K562 (cell line): ENCODE results near the gene GTF3C4. TPM values are rescaled to one million over a fixed set of nuclear protein-coding genes. Genes with fewer than 3 reads are reported as not detected.

Source experiments
- ATAC-seq: fragments of 200-7000 bp; cut with Tn5 transposase; 3 replicates; pipeline ENCODE4 v1.9.1; 2020; ENCODE audit warnings: moderate library complexity
- BruUV-seq: library from RNA; stranded (reverse); fragments of 400-500 nt; replicated peaks from 2 replicates; lab custom pipeline; 2021; lab: Mats Ljungman, UMichigan
- CTCF ChIA-PET: fragments of 300-600 bp; formaldehyde crosslinking; extraction: SDS; loops from one replicate; lab custom pipeline; 2021; ENCODE audit warnings: low intra/inter-chr PET ratio; lab: Yijun Ruan, JAX
- POLR2A ChIA-PET: fragments of 300-600, 350-650 bp; sonication (Branson Sonifier 250); formaldehyde crosslinking; extraction: SDS; loops from one replicate; lab custom pipeline; 2021; ENCODE audit warnings: antibody characterized with exemption, inconsistent platforms; lab: Yijun Ruan, JAX
- DNase-seq, 4 experiments: peaks; one replicate each; pipeline versions ENCODE4 v3.0.0 to v3.0.0-alpha.2; 2011 to 2018; ENCODE audit warnings: low spot score in 3 of 4, mixed read lengths in 3 of 4; ENCODE audit errors: extremely low read depth in 1 of 4
- FAIRE-seq: peaks from 2 replicates; lab custom pipeline; 2011; peaks lifted over from hg19 to GRCh38; lab: Jason Lieb, UNC
- H2AFZ ChIP-seq: 2 replicates; pipeline ENCODE4 v1.6.0; 2011; ENCODE audit warnings: low read depth, low read length, control low read depth, inconsistent platforms
- H3K27ac ChIP-seq: fragments of 200-600 bp; 3 replicates; pipeline ENCODE4 v1.8.0; 2011; ENCODE audit warnings: low read depth, mild to moderate bottlenecking, control low read depth, inconsistent platforms, low read length, moderate library complexity, mixed read lengths; ENCODE audit errors: extremely low read depth
- H3K27me3 ChIP-seq, 2 experiments: fragments of 300-600 bp in 1 of 2; 2 replicates in 1 of 2; 3 replicates in 1 of 2; pipeline versions ENCODE4 v1.6.0 to v1.8.0; 2011; ENCODE audit warnings: inconsistent platforms in 2 of 2, low read length in 2 of 2, mild to moderate bottlenecking in 1 of 2, mixed read lengths in 1 of 2, moderate library complexity in 1 of 2; ENCODE audit not compliant: control insufficient read depth in 2 of 2, insufficient read depth in 2 of 2
- H3K36me3 ChIP-seq: fragments of 300-600 bp; 3 replicates; pipeline ENCODE4 v1.8.0; 2011; ENCODE audit warnings: mild to moderate bottlenecking, low read length, inconsistent platforms; ENCODE audit not compliant: control insufficient read depth, insufficient read depth
- H3K4me1 ChIP-seq, 2 experiments: fragments of 200-600 bp in 1 of 2; replicated peaks in 1 of 2; 2 replicates in 1 of 2; 3 replicates in 1 of 2; pipeline versions ENCODE4 v1.5.1 to v1.8.0; 2011; ENCODE audit warnings: inconsistent platforms in 2 of 2, low read length in 2 of 2, mild to moderate bottlenecking in 1 of 2, mixed read lengths in 1 of 2, moderate library complexity in 1 of 2; ENCODE audit not compliant: control insufficient read depth in 2 of 2, insufficient read depth in 2 of 2
- H3K4me2 ChIP-seq: 2 replicates; pipeline ENCODE4 v1.6.1; 2011; ENCODE audit warnings: low read length, control low read depth, inconsistent platforms, mixed read lengths; ENCODE audit not compliant: insufficient read depth
- H3K4me3 ChIP-seq: fragments of 200-600 bp; sonication (generic), shearing (Covaris generic); 2 replicates; pipeline ENCODE4 v1.5.1; 2016; ENCODE audit warnings: control low read depth, inconsistent platforms
- H3K79me2 ChIP-seq: fragments of 200-600 bp; 3 replicates; pipeline ENCODE4 v1.8.0; 2011; ENCODE audit warnings: low read length, inconsistent platforms; ENCODE audit not compliant: control insufficient read depth, insufficient read depth
- H3K9ac ChIP-seq, 2 experiments: 2 replicates each; pipeline versions ENCODE4 v1.6.0 to v1.6.1; 2011; ENCODE audit warnings: low read depth in 2 of 2, low read length in 2 of 2, control low read depth in 1 of 2, inconsistent platforms in 1 of 2, mild to moderate bottlenecking in 1 of 2, mixed read lengths in 1 of 2; ENCODE audit not compliant: insufficient read depth in 1 of 2
- H3K9me1 ChIP-seq: one replicate; pipeline ENCODE4 v1.6.0; 2011; ENCODE audit warnings: inconsistent platforms, mild to moderate bottlenecking, low read length, moderate library complexity; ENCODE audit not compliant: control insufficient read depth, insufficient read depth
- H3K9me3 ChIP-seq: replicated peaks from 2 replicates; pipeline ENCODE4 v1.5.1; 2011; ENCODE audit warnings: low read depth, low read length, inconsistent platforms; ENCODE audit not compliant: control insufficient read depth, insufficient read depth
- H4K20me1 ChIP-seq: replicated peaks from 2 replicates; pipeline ENCODE4 v1.6.1; 2011; ENCODE audit warnings: low read length, inconsistent platforms, mixed read lengths; ENCODE audit not compliant: control insufficient read depth, insufficient read depth
- C11orf30 ChIP-seq: fragments of 450-650 bp; IDR thresholded peaks from 2 replicates; pipeline ENCODE4 v1.6.1; 2016; ENCODE audit warnings: low read depth, mild to moderate bottlenecking
- ETV6 ChIP-seq, 3 experiments: fragments of 150-350 bp in 1 of 3; sonication (generic) in 1 of 3; formaldehyde crosslinking in 1 of 3; IDR thresholded peaks; 2 replicates each; pipeline versions ENCODE4 v1.6.1 to v1.8.0; 2014 to 2022; ENCODE audit warnings: borderline replicate concordance in 2 of 3, low read depth in 2 of 3, antibody characterized with exemption in 1 of 3, low read length in 1 of 3, mild to moderate bottlenecking in 1 of 3, missing genetic modification reagents in 1 of 3
- GTF2F1 ChIP-seq: IDR thresholded peaks from 2 replicates; pipeline ENCODE4 v1.6.1; 2011; ENCODE audit warnings: low read depth, low read length, improper control_type of control experiment
- HDAC2 ChIP-seq: fragments of 450-650 bp; IDR thresholded peaks from 2 replicates; pipeline ENCODE4 v1.6.1; 2016; ENCODE audit warnings: mild to moderate bottlenecking
- JUND ChIP-seq, 2 experiments: IDR thresholded peaks; 2 replicates in 1 of 2; 3 replicates in 1 of 2; pipeline ENCODE4 v1.6.1; 2011; ENCODE audit warnings: borderline replicate concordance in 2 of 2, low read depth in 2 of 2, low read length in 2 of 2, improper control_type of control experiment in 1 of 2, missing biosample characterization in 1 of 2, missing genetic modification characterization in 1 of 2, missing genetic modification reagents in 1 of 2
- MAFG ChIP-seq: fragments of 450-650 bp; conservative IDR thresholded peaks from 2 replicates; pipeline ENCODE4 v1.6.1; 2016; ENCODE audit warnings: missing genetic modification characterization, missing compliant biosample characterization
- MTA1 ChIP-seq: fragments of 450-650 bp; IDR thresholded peaks from 2 replicates; pipeline ENCODE4 v1.6.1; 2017; ENCODE audit warnings: borderline replicate concordance
- PYGO2 ChIP-seq: fragments of 450-650 bp; IDR thresholded peaks from 2 replicates; pipeline ENCODE4 v1.6.1; 2016; ENCODE audit warnings: mild to moderate bottlenecking, missing genetic modification characterization, moderate library complexity, missing compliant biosample characterization
- RB1 ChIP-seq: fragments of 450-650 bp; IDR thresholded peaks from 2 replicates; pipeline ENCODE4 v1.6.1; 2017; ENCODE audit warnings: low read depth, mild to moderate bottlenecking
- SMARCA4 ChIP-seq: fragments of 450-650 bp; IDR thresholded peaks from 2 replicates; pipeline ENCODE4 v1.6.1; 2016
- STAT5B ChIP-seq: fragments of 250-450 bp; sonication (Bioruptor Pico); IDR thresholded peaks from 2 replicates; pipeline ENCODE4 v1.8.0; 2021; ENCODE audit warnings: mild to moderate bottlenecking, inconsistent platforms
- ZBTB1 ChIP-seq: sonication (generic); formaldehyde crosslinking; IDR thresholded peaks from 2 replicates; pipeline ENCODE4 v1.8.1; 2023; ENCODE audit warnings: missing genetic modification reagents, low read depth, mild to moderate bottlenecking, borderline replicate concordance
- ZNF316 ChIP-seq: fragments of 450-650 bp; IDR thresholded peaks from 2 replicates; pipeline ENCODE4 v1.6.1; 2016
- ZNF384 ChIP-seq: IDR thresholded peaks from 2 replicates; pipeline ENCODE4 v1.6.1; 2012; ENCODE audit warnings: low read depth, low read length, improper control_type of control experiment
- ZNF586 ChIP-seq: fragments of 450-650 bp; formaldehyde crosslinking; conservative IDR thresholded peaks from 2 replicates; pipeline ENCODE4 v1.4.0; 2020; ENCODE audit warnings: mild to moderate bottlenecking, moderate library complexity
- WGBS: fragments of 100-300 bp; shearing (Covaris generic); methylation state at CpG from one replicate; pipeline ENCODE4 v1.1.6; 2016; ENCODE audit warnings: low coverage, mixed read lengths; ENCODE audit not compliant: insufficient coverage; ENCODE audit errors: missing lambda C conversion rate; 5-methylcytosine and 5-hydroxymethylcytosine counted together
- in situ Hi-C: fragments of 300-500 bp; cut with MboI; formaldehyde crosslinking; loops from 4 replicates; pipeline ENCODE4 v1.15.0; 2018; ENCODE audit warnings: inconsistent platforms, mixed read lengths
- intact Hi-C: fragments of 100-400 bp; cut with micrococcal nuclease; formaldehyde crosslinking; loops from 2 replicates; pipeline ENCODE4 v1.14.2; 2022
- polyA plus RNA-seq, 8 experiments: library from polyadenylated mRNA; depleted of rRNA in 4 of 8; stranded (reverse) in 5 of 8; unstranded in 3 of 8; fragments of >200 nt; fragmentation: Nextera tagmentation in 2 of 8; fragmentation: Illumina TruSeq in 1 of 8; extraction: Ambion mirVana in 2 of 8; extraction: Trizol in 1 of 8; gene quantifications; 2 replicates each; pipeline versions ENCODE4 v1.2.1 to v1.2.3, GENCODE V29; 2011 to 2014; ENCODE audit warnings: inconsistent platforms in 1 of 8, missing spikeins in 1 of 8
- total RNA-seq, 7 experiments: library from RNA; depleted of rRNA in 6 of 7; stranded (reverse); fragments of >200 nt in 6 of 7; fragmentation: Illumina TruSeq in 2 of 7; extraction: Trizol in 2 of 7; gene quantifications; 2 replicates each; pipeline versions ENCODE4 v1.2.1 to v1.2.3, GENCODE V29; 2011 to 2021; ENCODE audit warnings: low replicate concordance in 1 of 7
- TF ChIP-seq, protein P1 (sequence below): fragments of 250-450 bp; sonication (Bioruptor Pico); IDR thresholded peaks from 2 replicates; pipeline ENCODE4 v1.8.0; 2021; ENCODE audit warnings: borderline replicate concordance, mild to moderate bottlenecking, moderate library complexity; ENCODE audit not compliant: poor library complexity, severe bottlenecking
- TF ChIP-seq, protein P2 (sequence below): fragments of 250-450 bp; sonication (Bioruptor Pico); IDR thresholded peaks from 2 replicates; pipeline ENCODE4 v1.4.0; 2020
- TF ChIP-seq, protein P3 (sequence below): fragments of 250-450 bp; sonication (Bioruptor Pico); IDR thresholded peaks from 2 replicates; pipeline ENCODE4 v1.8.0; 2021; ENCODE audit warnings: moderate library complexity, mild to moderate bottlenecking, inconsistent platforms

Gene GTF3C4
- total and polyA plus RNA-seq, 9 of the 15 experiments (the other 6 are each of a cell fraction or from before 2014, with no cell fraction given): 3.9 to 20.0 (median 12.2) TPM

DNA sequence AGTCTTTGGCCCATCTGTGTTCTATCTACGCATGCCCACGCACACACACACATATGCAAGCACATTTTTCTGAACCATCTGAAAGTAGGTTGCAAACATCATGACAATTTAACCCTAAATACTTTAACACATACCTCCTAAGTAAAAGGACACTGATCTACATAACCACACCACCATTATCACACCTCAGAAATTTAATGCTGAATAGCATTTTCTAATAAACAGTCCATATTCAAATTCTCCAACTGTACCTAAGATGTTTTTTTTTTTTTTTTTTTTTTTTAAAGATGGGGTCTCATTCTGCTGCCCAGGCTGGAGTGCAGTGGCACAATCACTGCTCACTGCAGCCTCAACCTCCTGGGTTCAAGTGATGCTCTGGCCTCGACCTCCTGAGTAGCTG is 35.9 kb upstream of the GTF3C4 start:
- no TSS peak for BruUV-seq
- intact Hi-C loops: no loop called here
- no peak for ATAC-seq
- no peak for TF ChIP-seq JUND (IDR thresholded peaks at IDR 0.05; ENCODE audit: borderline replicate concordance, low read depth, low read length)
- TF ChIP-seq JUND (tag; IDR thresholded peaks at IDR 0.05; ENCODE audit: borderline replicate concordance, low read depth, low read length): no peak
- TF ChIP-seq MAFG (tag): peak; percentile 50
- TF ChIP-seq, protein P1, sequence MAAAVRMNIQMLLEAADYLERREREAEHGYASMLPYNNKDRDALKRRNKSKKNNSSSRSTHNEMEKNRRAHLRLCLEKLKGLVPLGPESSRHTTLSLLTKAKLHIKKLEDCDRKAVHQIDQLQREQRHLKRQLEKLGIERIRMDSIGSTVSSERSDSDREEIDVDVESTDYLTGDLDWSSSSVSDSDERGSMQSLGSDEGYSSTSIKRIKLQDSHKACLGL: no peak
- TF ChIP-seq ZNF316: peak; percentile 82
- TF ChIP-seq, protein P2, sequence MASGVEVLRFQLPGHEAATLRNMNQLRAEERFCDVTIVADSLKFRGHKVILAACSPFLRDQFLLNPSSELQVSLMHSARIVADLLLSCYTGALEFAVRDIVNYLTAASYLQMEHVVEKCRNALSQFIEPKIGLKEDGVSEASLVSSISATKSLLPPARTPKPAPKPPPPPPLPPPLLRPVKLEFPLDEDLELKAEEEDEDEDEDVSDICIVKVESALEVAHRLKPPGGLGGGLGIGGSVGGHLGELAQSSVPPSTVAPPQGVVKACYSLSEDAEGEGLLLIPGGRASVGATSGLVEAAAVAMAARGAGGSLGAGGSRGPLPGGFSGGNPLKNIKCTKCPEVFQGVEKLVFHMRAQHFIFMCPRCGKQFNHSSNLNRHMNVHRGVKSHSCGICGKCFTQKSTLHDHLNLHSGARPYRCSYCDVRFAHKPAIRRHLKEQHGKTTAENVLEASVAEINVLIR (CRISPR knock-in tag): no peak
- TF ChIP-seq, protein P3, sequence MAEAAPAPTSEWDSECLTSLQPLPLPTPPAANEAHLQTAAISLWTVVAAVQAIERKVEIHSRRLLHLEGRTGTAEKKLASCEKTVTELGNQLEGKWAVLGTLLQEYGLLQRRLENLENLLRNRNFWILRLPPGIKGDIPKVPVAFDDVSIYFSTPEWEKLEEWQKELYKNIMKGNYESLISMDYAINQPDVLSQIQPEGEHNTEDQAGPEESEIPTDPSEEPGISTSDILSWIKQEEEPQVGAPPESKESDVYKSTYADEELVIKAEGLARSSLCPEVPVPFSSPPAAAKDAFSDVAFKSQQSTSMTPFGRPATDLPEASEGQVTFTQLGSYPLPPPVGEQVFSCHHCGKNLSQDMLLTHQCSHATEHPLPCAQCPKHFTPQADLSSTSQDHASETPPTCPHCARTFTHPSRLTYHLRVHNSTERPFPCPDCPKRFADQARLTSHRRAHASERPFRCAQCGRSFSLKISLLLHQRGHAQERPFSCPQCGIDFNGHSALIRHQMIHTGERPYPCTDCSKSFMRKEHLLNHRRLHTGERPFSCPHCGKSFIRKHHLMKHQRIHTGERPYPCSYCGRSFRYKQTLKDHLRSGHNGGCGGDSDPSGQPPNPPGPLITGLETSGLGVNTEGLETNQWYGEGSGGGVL (CRISPR knock-in tag): no peak
- no peak for TF ChIP-seq ZBTB1 (CRISPR knock-in tag)
- no peak for TF ChIP-seq GTF2F1
- TF ChIP-seq STAT5B (CRISPR knock-in tag): no peak
- TF ChIP-seq PYGO2 (tag): no peak
- TF ChIP-seq ZNF586 (CRISPR knock-in tag): no peak
- TF ChIP-seq HDAC2: no peak
- no peak for TF ChIP-seq SMARCA4
- TF ChIP-seq MTA1: no peak
- no peak for TF ChIP-seq ETV6 (IDR thresholded peaks at IDR 0.05; ENCODE audit: borderline replicate concordance in 1 of 2, low read depth in 2 of 2, low read length in 1 of 2)
- TF ChIP-seq ETV6 (CRISPR knock-in tag; IDR thresholded peaks at IDR 0.05; ENCODE audit: borderline replicate concordance): no peak
- no peak for TF ChIP-seq ZNF384
- no peak for TF ChIP-seq RB1
- TF ChIP-seq C11orf30: peak; percentile 59; the same call in 1 of the 2 replicates

More for the DNA sequence above, 35.9 kb upstream of the GTF3C4 start:
- Histone ChIP-seq H3K27me3 (no peaks in the 10 kb centered on the region), H3K9me1 (no peaks in the 10 kb centered on the region), H3K9me3 (no peaks in the 10 kb centered on the region), H3K4me3 (no peak overlapping the region), H3K79me2 (no peaks in the 10 kb centered on the region), H3K36me3 (peaks cover 79% of the 10 kb centered on the region; the same call in 2 of the 3 replicates), H3K4me1 (no peaks in the 10 kb centered on the region), H2AFZ (no peak overlapping the region), H3K4me2 (no peak overlapping the region), H3K27ac (no peak overlapping the region), H4K20me1 (0 out of 2 replicates have a peak, but pooled peaks cover 4% of the 10 kb centered on the region), H3K9ac (no peak overlapping the region)
- in situ Hi-C loops: no loop called here
- ChIA-PET POLR2A (no interaction called here), CTCF (no interaction called here)
- FAIRE-seq (no peak), DNase-seq (no peak)
- WGBS: 93% methylated on average over 3 of the region's 3 CpGs
